Type B pancreatic cell (in vitro differentiated cells): ENCODE measurements around the gene KMT2C. TPM values are rescaled to one million over a fixed set of nuclear protein-coding genes. Genes with fewer than 3 reads are reported as not detected.
A peak's percentile ranks its signal among the peaks of the same experiment; 100 is the strongest.

Source experiments
- DNase-seq: peaks from one replicate; pipeline ENCODE4 v3.0.0; 2021; ENCODE audit warnings: mixed read lengths; ENCODE audit not compliant: unreplicated experiment; ENCODE audit errors: extremely low spot score
- H3K27ac Mint-ChIP-seq: 2 replicates; pipeline ENCODE4 v1.8.0; 2021; ENCODE audit warnings: mild to moderate bottlenecking, mixed read lengths
- H3K27me3 Mint-ChIP-seq: 2 replicates; pipeline ENCODE4 v1.8.0; 2021; ENCODE audit warnings: mixed read lengths
- H3K36me3 Mint-ChIP-seq: 2 replicates; pipeline ENCODE4 v1.8.0; 2021; ENCODE audit warnings: mixed read lengths
- H3K4me1 Mint-ChIP-seq: one replicate; pipeline ENCODE4 v1.8.0; 2021; ENCODE audit warnings: mixed read lengths; ENCODE audit not compliant: unreplicated experiment
- H3K4me3 Mint-ChIP-seq: 2 replicates; pipeline ENCODE4 v1.8.0; 2021; ENCODE audit warnings: mild to moderate bottlenecking, mixed read lengths
- H3K9me3 Mint-ChIP-seq: 2 replicates; pipeline ENCODE4 v1.8.0; 2021; ENCODE audit warnings: mixed read lengths
- CTCF ChIP-seq: fragments of 200-600 bp; sonication (generic); conservative IDR thresholded peaks from 2 replicates; pipeline ENCODE4 v1.5.0; 2021; ENCODE audit warnings: antibody characterized with exemption, mild to moderate bottlenecking
- total RNA-seq: library from RNA; stranded (reverse); gene quantifications from 2 replicates; pipeline ENCODE4 v1.2.1, GENCODE V29; 2021; ENCODE audit warnings: low replicate concordance

Gene KMT2C
- total RNA-seq, 1 donor from 2014 or later, result 60.3 TPM

- no peak for TF ChIP-seq CTCF
- Mint-ChIP-seq H3K4me3 (no peak overlapping the region), H3K27ac (no peak overlapping the region), H3K9me3 (no peaks in the 10 kb centered on the region), H3K4me1 (peaks cover 6% of the 10 kb centered on the region), H3K36me3 (peaks cover 24% of the 10 kb centered on the region), H3K27me3 (no peaks in the 10 kb centered on the region)
- DNase-seq, result no peak
Measured at GRCh38 chr7:152133804-152134203, 302.0 kb downstream of the KMT2C start.

- Mint-ChIP-seq H3K9me3 (no peaks in the 10 kb centered on the region), H3K27me3 (no peaks in the 10 kb centered on the region), H3K4me3 (no peak overlapping the region), H3K27ac (no peak overlapping the region), H3K36me3 (peaks cover 23% of the 10 kb centered on the region), H3K4me1 (peaks cover 6% of the 10 kb centered on the region)
- no peak for TF ChIP-seq CTCF
- no peak for DNase-seq
Measured at GRCh38 chr7:152132812-152133211, 303.0 kb downstream of the KMT2C start.

- H3K4me1 Mint-ChIP-seq, result peaks cover 6% of the 10 kb centered on the region
- no peak for DNase-seq
Measured at GRCh38 chr7:152131981-152132494, 303.8 kb downstream of the KMT2C start.

GRCh38 chr7:152130658-152131590, 304.9 kb downstream of the KMT2C start:
- peaks cover 5% of the 10 kb centered on the region for H3K9me3 Mint-ChIP-seq
- no peaks in the 10 kb centered on the region for H3K27me3 Mint-ChIP-seq
- peak overlapping the region; percentile 8 for H3K27ac Mint-ChIP-seq
- H3K36me3 Mint-ChIP-seq, result peaks cover 32% of the 10 kb centered on the region
- TF ChIP-seq CTCF, result no peak
- no peak for DNase-seq
- H3K4me1 Mint-ChIP-seq, result no peaks in the 10 kb centered on the region
- H3K4me3 Mint-ChIP-seq, result no peak overlapping the region

More at GRCh38 chr7:152131981-152132494, 303.8 kb downstream of the KMT2C start:
- Mint-ChIP-seq H3K4me3 (no peak overlapping the region), H3K9me3 (peaks cover 5% of the 10 kb centered on the region), H3K36me3 (peaks cover 30% of the 10 kb centered on the region), H3K27ac (no peak overlapping the region), H3K27me3 (no peaks in the 10 kb centered on the region)
- no peak for TF ChIP-seq CTCF

GRCh38 chr7:152129682-152130081, 306.1 kb downstream of the KMT2C start:
- no peak for DNase-seq
- peaks cover 43% of the 10 kb centered on the region for H3K36me3 Mint-ChIP-seq
- no peak overlapping the region for H3K4me3 Mint-ChIP-seq
- TF ChIP-seq CTCF, result no peak
- no peaks in the 10 kb centered on the region for H3K27me3 Mint-ChIP-seq
- no peaks in the 10 kb centered on the region for H3K4me1 Mint-ChIP-seq
- peaks cover 5% of the 10 kb centered on the region for H3K9me3 Mint-ChIP-seq
- no peak overlapping the region for H3K27ac Mint-ChIP-seq
